GM18502 (cell line): ENCODE measurements around the gene FCHO1.

Experiments
- ATAC-seq: cut with Tn5 transposase; IDR thresholded peaks from one replicate; pipeline ENCODE4 v1.9.1; 2021; ENCODE audit warnings: mild to moderate bottlenecking; ENCODE audit not compliant: unreplicated experiment, poor library complexity

The FCHO1 gene

DNA sequence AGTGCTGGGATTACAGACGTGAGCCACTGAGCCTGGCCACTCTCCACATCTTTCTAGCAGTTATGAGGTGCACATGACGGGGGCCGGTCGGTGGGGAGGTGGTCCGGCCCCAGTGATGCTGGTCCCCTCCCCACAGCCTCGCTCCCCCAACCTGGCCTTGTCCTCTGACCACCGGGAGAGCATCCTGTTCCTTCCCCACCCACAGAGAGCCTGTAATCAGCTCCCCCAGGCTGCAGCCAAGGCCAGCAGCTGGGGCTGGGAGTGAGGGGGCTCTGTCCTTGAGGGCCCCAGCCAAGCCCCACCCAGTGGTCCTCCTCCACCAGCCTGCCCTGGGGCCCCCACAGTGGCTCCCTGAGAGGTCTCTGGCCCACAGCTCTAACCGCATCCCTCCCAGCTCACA, 73.1 kb downstream of the FCHO1 start:
- ATAC-seq = no peak

DNA sequence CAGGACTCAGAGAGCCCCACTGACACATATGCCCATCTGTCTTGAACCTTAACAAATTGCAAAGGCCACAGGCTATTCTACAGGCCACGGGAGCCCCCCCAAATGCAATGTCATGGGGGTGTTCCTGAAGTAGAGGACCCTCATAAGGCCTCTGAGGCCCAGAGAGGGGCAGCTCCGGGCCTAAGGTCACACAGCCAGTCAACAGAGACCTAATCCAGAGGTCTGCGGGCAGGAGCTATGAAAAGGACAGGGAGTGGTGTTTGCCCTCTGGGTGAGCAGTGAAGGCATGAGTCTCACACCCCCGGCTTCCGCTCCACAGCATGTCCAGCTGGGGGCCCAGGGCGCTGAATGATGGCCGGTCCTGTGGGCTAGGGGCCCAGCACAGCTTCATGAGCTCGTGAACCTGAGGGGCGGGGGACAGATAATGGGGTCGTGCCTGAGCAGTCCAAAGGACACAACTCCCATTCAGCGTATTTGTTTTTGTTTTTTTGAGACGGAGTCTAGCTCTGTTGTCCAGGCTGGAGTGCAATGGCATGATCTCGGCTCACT, 75.3 kb downstream of the FCHO1 start:
- ATAC-seq = no peak

DNA sequence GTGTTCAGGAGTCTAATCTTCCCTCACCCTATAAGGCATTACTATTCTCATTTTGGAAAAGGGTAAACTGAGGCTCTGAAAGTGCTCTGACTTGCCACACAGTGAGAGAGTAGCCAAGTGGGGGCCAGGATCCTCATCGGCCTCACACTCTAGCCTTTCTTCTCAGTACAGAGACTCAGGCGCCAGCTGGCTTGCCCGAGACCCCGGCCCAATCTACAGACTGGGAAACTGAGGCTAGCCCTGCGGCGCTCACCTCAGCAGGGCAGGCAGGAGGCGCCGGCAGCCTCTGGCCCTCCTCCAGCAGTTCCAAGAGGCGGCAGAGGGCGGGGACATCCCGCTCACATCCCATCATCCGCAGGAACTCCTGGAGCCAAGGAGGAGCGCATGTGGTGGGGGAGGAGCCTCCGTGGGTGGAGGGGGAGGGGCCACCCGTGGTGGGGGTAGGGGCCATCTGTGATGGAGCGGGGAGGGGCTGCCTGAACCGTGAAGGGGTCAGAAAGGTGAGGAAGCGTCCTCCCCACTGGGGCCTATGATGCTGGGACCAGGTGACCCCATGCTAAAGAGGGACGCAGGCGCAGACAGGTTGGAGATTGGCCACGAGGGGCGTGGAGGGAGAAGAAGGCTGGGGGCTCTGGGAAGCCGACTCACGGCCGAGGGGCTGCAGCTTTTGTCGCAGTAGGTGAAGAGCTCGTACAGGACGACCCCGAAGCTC, 78.7 kb downstream of the FCHO1 start:
- ATAC-seq = no peak

DNA sequence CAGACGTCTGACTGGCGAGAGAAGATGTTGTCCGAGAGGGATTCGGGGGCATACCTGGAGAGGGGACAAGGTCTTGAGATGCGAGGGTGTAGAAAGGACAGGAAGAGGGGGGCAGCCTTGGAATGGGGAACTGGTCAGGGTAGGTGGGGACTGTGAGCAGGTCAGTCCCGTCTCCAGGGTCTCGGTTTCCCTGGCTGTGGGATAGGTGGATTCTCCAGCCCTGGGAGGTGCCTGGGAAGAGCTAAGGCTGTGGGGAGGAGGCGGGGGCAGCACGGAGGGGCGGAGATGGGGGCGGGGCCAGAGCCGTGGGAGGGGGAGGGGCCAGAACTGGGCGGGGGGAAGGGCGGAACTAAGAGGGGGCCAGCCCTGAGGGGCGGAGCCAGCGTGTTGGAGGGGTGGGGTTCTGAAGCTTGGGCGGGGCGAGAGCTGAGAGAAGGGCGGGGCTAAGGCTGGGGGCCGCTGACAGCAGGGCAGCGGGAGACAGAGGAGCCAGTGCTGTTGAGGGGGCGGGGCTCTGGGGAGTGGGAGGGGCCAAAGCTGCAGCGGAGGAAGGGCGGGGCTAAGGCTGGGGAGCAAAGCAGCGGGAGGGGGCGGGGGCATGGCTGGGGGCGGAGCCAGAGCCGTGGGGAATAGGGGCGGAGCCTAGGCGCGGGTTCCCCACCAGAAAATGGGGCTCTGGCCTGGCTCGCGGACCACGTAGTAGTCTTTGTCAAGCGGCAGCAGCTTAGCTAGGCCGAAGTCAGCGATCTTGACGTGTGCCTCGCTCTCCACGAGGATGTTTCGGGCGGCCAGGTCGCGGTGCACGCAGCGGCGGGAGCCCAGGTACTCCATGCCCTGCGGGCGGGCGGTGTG, 79.5 kb downstream of the FCHO1 start:
- ATAC-seq = no peak

DNA sequence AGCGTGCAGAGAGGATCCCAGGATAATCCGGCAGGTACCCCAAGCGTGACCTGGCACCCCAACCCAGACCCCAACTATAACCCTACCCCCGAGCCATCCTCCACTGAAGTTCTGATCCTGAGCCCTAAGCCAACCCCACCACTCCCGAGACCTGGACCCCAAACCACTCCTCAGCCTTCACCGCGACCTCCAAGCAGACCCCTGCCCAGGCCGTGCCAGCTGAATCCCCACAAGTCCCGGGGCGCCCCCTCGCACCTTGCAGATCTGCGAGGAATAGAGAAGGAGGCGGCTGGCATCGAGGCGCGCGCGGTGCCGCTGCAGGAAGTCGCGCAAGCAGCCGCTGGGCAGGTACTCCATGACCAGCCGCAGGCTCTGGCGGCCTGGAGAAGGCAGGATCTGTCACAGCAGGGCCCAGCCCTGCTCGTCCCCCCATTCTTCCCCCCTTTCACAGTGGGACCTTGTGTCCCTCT, 80.2 kb downstream of the FCHO1 start:
- no peak for ATAC-seq

DNA sequence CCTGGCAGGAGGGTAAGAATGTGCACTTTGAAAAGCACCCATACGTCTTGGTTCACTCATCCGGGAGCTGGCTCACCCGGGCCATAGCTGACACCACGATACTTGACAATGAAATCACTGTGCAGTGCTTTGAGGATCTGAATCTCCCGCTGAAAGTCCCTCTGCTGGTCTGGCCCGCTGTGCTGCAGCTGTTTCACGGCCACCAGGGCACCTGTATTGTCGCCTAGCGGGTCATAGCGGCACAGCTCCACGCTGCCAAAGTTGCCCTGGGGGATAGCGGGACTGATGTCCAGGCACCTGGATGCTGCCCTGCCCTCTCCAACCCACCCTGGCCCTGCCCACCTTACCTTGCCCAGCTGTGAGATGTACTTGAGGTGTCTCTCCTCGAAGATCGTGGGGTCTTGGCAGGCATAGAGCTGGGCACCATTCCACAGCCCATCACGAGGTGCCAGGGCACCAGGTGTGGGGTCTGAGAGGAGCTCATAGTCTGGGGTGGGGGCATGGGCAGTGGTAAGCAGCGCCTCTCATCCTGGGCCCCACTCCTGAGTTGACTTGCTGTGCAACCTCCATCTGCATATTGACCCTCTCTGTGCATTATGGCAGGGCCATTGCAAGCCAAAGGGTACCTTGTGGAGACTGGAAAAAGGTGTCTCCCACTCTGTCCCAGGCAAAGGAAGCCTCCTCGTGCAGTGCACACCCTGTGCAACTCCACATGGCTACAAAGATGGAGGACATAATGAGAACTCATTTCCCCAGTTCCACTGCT, 81.3 kb downstream of the FCHO1 start:
- no peak for ATAC-seq

DNA sequence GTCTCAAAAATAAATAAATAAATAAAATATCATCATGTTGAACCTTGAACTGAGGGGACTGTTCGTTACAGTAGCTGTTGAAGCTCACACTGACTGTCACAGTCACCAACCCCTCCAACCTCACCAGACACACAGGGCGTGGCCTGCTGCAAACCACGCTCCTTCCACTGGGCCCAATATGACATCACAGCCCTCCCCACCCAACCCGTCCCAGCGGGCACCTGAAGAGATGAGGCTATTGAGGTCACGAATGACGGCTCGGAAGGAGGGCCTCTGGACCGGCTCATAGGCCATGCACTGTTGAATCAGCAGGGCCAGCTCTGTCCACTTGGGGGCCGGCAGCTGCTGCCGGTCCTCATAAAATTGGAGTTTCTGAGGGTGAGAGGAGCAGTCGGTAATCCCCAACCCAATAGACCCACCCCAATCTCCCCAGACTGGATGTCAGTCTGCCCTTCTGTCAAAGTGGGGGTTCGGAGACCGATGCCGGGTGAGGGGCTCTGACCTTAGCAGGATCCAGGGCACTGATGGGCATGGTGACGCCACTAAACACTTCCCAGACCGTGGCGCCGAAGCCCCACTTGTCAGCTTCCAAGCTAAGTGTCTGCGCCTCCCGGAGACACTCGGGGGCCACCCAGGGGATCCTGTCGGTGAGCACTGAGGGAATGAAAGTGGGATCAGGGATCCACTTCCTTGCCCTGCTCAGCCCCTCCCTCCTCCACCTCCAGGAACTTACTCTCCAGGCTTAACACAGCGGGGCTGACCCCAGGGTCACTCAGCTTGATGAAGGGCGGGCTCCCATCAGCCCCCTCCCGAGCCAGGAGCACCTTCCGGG, 83.3 kb downstream of the FCHO1 start:
- ATAC-seq = no peak

DNA sequence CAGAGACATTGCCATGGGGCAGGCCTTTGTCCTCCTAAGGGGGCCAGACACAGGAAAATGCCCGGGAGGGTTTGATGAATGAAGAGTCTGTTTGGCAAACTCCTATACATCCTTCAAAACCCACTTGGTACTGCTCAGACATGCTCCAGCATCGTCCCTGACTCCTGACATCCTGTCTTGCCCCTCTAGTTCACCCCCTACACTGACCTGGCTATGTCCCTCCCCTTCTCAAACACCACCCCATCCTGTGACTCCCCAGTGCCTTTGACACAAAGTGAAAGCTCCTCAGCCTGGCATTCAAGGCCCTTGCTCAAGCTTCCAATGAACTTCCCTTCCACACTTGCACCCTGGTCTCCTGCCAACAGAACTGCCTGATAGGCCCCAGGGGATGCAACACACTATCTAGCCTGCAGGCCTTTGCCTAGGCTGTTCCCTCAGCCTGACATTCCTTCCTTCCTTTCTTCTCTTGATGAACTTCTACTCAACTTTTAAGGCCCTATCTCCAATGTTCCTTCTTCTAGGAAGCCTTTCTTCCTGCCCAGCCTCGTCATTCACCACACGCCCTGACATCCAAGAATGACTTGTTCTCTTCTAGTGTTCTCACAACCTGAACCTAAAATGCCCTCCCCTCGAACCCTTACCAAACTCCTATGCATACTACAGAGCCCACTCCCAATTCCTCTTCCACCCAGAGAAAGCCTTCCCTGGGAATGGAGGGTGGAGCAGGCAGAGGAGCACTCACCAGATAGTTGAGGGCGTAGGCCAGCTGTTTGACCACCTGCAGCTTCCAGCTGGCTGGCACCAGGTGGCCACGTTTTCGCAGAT, 84.1 kb downstream of the FCHO1 start:
- ATAC-seq = no peak

DNA sequence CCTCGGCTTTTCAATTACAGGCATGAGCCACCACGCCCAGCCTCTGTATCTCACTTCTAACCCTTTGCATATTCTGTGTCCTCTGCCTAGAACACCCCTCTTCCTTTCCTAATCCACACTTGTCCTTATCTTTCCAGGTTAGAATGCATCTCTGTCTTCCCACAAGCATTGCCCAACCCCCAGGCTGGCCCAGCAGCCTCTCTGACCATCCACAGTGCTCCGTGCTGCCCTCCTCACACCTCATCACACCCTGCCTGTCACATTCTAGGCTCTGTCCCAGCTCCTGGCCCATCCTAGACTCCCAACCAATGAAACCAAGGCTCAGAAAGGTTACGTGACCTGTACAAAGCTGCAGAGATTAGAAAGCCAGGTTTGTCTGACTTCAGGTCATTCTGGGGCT, 85.3 kb downstream of the FCHO1 start:
- ATAC-seq = no peak

DNA sequence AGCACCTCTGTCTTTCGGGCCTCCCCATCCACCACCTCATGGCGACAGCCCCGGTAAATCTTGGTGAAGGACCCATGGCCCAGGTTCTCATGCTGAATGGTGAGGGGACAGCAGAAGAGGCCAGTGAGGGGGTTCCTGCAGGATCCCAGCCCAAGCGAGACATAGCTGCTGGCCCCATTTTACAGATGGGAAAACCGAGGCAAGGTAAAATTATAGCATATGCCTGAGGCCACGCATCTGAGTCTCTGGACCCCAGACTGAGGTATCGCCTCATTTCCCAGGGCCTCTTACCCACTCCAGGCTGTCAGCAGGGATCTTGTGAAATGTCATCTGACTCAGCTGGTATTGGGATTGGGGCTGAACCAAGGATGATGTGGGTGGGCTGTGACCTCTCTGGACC, 86.7 kb downstream of the FCHO1 start:
- ATAC-seq = no peak
